Caco-2 (cell line): Measurements from ENCODE around the gene STAT1. TPM values are rescaled to one million over a fixed set of nuclear protein-coding genes. Genes with fewer than 3 reads are reported as not detected.

Experiments
- BruUV-seq: library from RNA; stranded (reverse); fragments of 400-500 nt; replicated peaks from 2 replicates; lab custom pipeline; 2021; lab: Mats Ljungman, UMichigan
- CTCF ChIA-PET: fragments of 300-600 bp; sonication (Branson Sonifier 250); formaldehyde crosslinking; loops from one replicate; lab custom pipeline; 2022; ENCODE audit warnings: antibody characterized with exemption; lab: Charles Lee
- POLR2A ChIA-PET: fragments of 300-600 bp; sonication (Branson Sonifier 250); formaldehyde crosslinking; loops from one replicate; lab custom pipeline; 2022; ENCODE audit warnings: antibody characterized with exemption; lab: Charles Lee
- DNase-seq, 2 experiments: peaks; one replicate each; pipeline versions ENCODE4 v3.0.0 to v3.0.0-alpha.2; 2020 to 2022
- H3K27me3 ChIP-seq: replicated peaks from 2 replicates; pipeline ENCODE4 v1.6.0; 2011; ENCODE audit warnings: low read length; ENCODE audit not compliant: control insufficient read depth, insufficient read depth
- H3K36me3 ChIP-seq: 2 replicates; pipeline ENCODE4 v1.5.1; 2011; ENCODE audit warnings: low read length; ENCODE audit not compliant: control insufficient read depth, insufficient read depth
- H3K4me1 ChIP-seq: fragments of 250-450 bp; sonication (Bioruptor Pico); 2 replicates; pipeline ENCODE4 v1.5.1; 2020; ENCODE audit warnings: mild to moderate bottlenecking
- H3K4me3 ChIP-seq: 2 replicates; pipeline ENCODE4 v1.5.1; 2011; ENCODE audit warnings: low read depth, mild to moderate bottlenecking, control low read depth, low read length
- H3K9me3 ChIP-seq: fragments of 250-450 bp; sonication (Bioruptor Pico); 2 replicates; pipeline ENCODE4 v1.5.1; 2020; ENCODE audit warnings: mild to moderate bottlenecking, moderate library complexity
- H3K27ac Mint-ChIP-seq: one replicate; pipeline ENCODE4 v1.8.0; 2022; ENCODE audit warnings: mixed read lengths; ENCODE audit not compliant: unreplicated experiment
- H3K27me3 Mint-ChIP-seq: one replicate; pipeline ENCODE4 v1.8.0; 2022; ENCODE audit warnings: mixed read lengths; ENCODE audit not compliant: insufficient read depth, unreplicated experiment
- H3K36me3 Mint-ChIP-seq: one replicate; pipeline ENCODE4 v1.8.0; 2022; ENCODE audit warnings: mild to moderate bottlenecking, mixed read lengths; ENCODE audit not compliant: insufficient read depth, unreplicated experiment
- H3K4me1 Mint-ChIP-seq: one replicate; pipeline ENCODE4 v1.8.0; 2022; ENCODE audit warnings: low read depth, mixed read lengths; ENCODE audit not compliant: unreplicated experiment
- H3K4me3 Mint-ChIP-seq: one replicate; pipeline ENCODE4 v1.8.0; 2022; ENCODE audit warnings: mild to moderate bottlenecking, moderate library complexity, mixed read lengths; ENCODE audit not compliant: unreplicated experiment
- H3K9me3 Mint-ChIP-seq: one replicate; pipeline ENCODE4 v1.8.0; 2022; ENCODE audit warnings: mixed read lengths; ENCODE audit not compliant: unreplicated experiment
- intact Hi-C: fragments of 100-400 bp; cut with micrococcal nuclease; formaldehyde crosslinking; loops from one replicate; pipeline ENCODE4 v1.10.0; 2022; ENCODE audit not compliant: unreplicated experiment
- total RNA-seq: library from RNA; stranded (reverse); gene quantifications from 2 replicates; pipeline ENCODE4 v1.2.3, GENCODE V29; 2022
- TF ChIP-seq, protein P1 (sequence below), 2 experiments: fragments of 200-600 bp in 1 of 2; IDR thresholded peaks; 1 replicate in 1 of 2; 2 replicates in 1 of 2; pipeline versions ENCODE4 v1.5.1 to v1.8.0; 2011 to 2022; ENCODE audit warnings: antibody characterized with exemption in 1 of 2, control low read depth in 1 of 2, inconsistent platforms in 1 of 2, low read depth in 1 of 2, low read length in 1 of 2, mild to moderate bottlenecking in 1 of 2, moderate library complexity in 1 of 2; ENCODE audit not compliant: insufficient read depth in 1 of 2, severe bottlenecking in 1 of 2, unreplicated experiment in 1 of 2

The STAT1 gene
- total RNA-seq, 1 experiment from 2014 or later = 126 TPM

- H3K27ac Mint-ChIP-seq = no peak overlapping the region
- peaks cover 11% of the 10 kb centered on the region for H3K4me1 ChIP-seq
- no peaks in the 10 kb centered on the region for H3K27me3 ChIP-seq
- intact Hi-C loops = no loop called here
- H3K9me3 Mint-ChIP-seq = no peaks in the 10 kb centered on the region
- H3K36me3 Mint-ChIP-seq = peaks cover 90% of the 10 kb centered on the region
- H3K4me3 ChIP-seq = no peak overlapping the region
- TF ChIP-seq, protein P1, sequence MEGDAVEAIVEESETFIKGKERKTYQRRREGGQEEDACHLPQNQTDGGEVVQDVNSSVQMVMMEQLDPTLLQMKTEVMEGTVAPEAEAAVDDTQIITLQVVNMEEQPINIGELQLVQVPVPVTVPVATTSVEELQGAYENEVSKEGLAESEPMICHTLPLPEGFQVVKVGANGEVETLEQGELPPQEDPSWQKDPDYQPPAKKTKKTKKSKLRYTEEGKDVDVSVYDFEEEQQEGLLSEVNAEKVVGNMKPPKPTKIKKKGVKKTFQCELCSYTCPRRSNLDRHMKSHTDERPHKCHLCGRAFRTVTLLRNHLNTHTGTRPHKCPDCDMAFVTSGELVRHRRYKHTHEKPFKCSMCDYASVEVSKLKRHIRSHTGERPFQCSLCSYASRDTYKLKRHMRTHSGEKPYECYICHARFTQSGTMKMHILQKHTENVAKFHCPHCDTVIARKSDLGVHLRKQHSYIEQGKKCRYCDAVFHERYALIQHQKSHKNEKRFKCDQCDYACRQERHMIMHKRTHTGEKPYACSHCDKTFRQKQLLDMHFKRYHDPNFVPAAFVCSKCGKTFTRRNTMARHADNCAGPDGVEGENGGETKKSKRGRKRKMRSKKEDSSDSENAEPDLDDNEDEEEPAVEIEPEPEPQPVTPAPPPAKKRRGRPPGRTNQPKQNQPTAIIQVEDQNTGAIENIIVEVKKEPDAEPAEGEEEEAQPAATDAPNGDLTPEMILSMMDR (IDR thresholded peaks at IDR 0.05; ENCODE audit: insufficient read depth in 1 of 2, low read depth in 1 of 2, low read length in 1 of 2, severe bottlenecking in 1 of 2, unreplicated experiment in 1 of 2) = no peak
- H3K4me1 Mint-ChIP-seq = peaks cover 23% of the 10 kb centered on the region
- ChIA-PET CTCF (no interaction called here), POLR2A (no interaction called here)
- BruUV-seq = no TSS peak
- no peak for DNase-seq
- H3K4me3 Mint-ChIP-seq = no peak overlapping the region
- H3K9me3 ChIP-seq = no peaks in the 10 kb centered on the region
- H3K36me3 ChIP-seq = peaks cover 10% of the 10 kb centered on the region
- no peaks in the 10 kb centered on the region for H3K27me3 Mint-ChIP-seq
Measured at GRCh38 chr2:190981733-190982132, 32.2 kb downstream of the STAT1 start.

DNA sequence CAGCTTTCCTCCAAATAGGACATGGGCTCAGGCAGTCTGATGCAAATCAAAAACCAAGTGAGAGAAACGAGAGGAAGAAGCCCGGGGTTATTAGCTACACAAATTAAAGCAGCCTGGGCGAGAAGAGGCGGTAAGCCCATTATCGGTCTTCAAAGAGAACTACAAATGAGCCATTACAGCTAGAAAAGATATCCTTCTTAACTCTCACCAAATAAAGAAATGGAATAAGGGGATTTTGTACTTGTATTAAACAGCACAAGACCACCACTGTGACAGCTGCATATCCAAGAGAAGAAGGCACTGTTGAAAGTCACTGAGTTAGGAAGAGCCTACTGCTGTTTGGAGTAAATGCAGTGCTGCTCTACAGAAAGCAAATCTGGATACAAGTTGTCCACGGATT lies 32.6 kb downstream of the STAT1 start:
- Histone ChIP-seq H3K4me1 (peaks cover 11% of the 10 kb centered on the region), H3K9me3 (no peaks in the 10 kb centered on the region), H3K27me3 (no peaks in the 10 kb centered on the region), H3K4me3 (no peak overlapping the region), H3K36me3 (peaks cover 12% of the 10 kb centered on the region)
- no peaks in the 10 kb centered on the region for H3K9me3 Mint-ChIP-seq
- peaks cover 91% of the 10 kb centered on the region for H3K36me3 Mint-ChIP-seq
- intact Hi-C loops = no loop called here
- TF ChIP-seq, protein P1 (IDR thresholded peaks at IDR 0.05; ENCODE audit: insufficient read depth in 1 of 2, low read depth in 1 of 2, low read length in 1 of 2, severe bottlenecking in 1 of 2, unreplicated experiment in 1 of 2) = no peak
- no peak overlapping the region for H3K27ac Mint-ChIP-seq
- BruUV-seq = no TSS peak
- no peak overlapping the region for H3K4me3 Mint-ChIP-seq
- H3K4me1 Mint-ChIP-seq = peaks cover 23% of the 10 kb centered on the region
- no peaks in the 10 kb centered on the region for H3K27me3 Mint-ChIP-seq
- DNase-seq = no peak
- ChIA-PET CTCF (no interaction called here), POLR2A (interaction anchor here (0.6 kb wide), 1 partner anchor 644 kb away, joined by 3 read pairs; no protein-coding TSS in a partner anchor)

DNA sequence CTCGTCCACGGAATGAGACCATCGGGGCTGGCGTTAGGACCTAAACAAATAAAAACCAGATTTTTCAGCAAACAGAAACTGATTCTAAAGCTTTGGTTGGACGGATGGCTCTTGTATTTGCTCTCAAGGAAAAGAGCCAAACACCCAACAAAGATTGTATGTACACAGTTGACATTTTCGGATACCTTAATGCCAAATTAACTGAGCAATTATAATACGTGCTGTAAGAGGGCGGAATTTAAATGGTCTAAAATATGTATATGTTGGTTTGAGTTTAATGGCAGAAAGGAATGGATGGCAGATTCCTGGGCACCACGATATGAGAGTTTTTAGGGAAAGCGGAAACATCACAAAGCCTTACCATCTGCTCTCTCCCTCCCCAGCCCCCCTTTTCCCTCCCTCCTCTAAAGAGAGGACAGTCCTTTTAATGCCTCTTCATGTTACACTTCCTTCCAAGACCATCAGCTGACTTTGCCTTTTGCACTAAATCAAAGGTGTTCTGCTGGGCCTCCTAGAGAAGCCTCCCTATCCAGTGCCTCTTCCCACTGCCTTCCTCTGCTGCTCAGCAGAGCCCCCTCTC lies 33.3 kb downstream of the STAT1 start:
- no TSS peak for BruUV-seq
- no peaks in the 10 kb centered on the region for H3K27me3 ChIP-seq
- ChIA-PET CTCF (no interaction called here), POLR2A (interaction anchor here (0.6 kb wide), 2 partner anchors 33 to 644 kb away, joined by 3 read pairs; no protein-coding TSS in a partner anchor)
- H3K4me1 Mint-ChIP-seq = peaks cover 23% of the 10 kb centered on the region
- no peaks in the 10 kb centered on the region for H3K27me3 Mint-ChIP-seq
- TF ChIP-seq, protein P1 (IDR thresholded peaks at IDR 0.05; ENCODE audit: insufficient read depth in 1 of 2, low read depth in 1 of 2, low read length in 1 of 2, severe bottlenecking in 1 of 2, unreplicated experiment in 1 of 2) = no peak
- no peaks in the 10 kb centered on the region for H3K9me3 Mint-ChIP-seq
- peaks cover 90% of the 10 kb centered on the region for H3K36me3 Mint-ChIP-seq
- H3K4me3 ChIP-seq = no peak overlapping the region
- no peaks in the 10 kb centered on the region for H3K9me3 ChIP-seq
- intact Hi-C loops = loop anchor here (1.0 kb wide), 1 partner anchor 33 kb away; no protein-coding TSS in a partner anchor
- peaks cover 11% of the 10 kb centered on the region for H3K4me1 ChIP-seq
- no peak overlapping the region for H3K4me3 Mint-ChIP-seq
- H3K36me3 ChIP-seq = peaks cover 12% of the 10 kb centered on the region
- peak overlapping the region; percentile 64 for H3K27ac Mint-ChIP-seq
- no peak for DNase-seq
